GM18868 (cell line): Measurements from ENCODE around the gene TCP11L1.
"Not testable (repeated sequence)": the region's sequence is repeated elsewhere in the genome, so short reads cannot be mapped to it uniquely, and the experiment has no call there.

Experiments used
- ATAC-seq: cut with Tn5 transposase; IDR thresholded peaks from one replicate; pipeline ENCODE4 v1.9.1; 2021; ENCODE audit warnings: mild to moderate bottlenecking, moderate library complexity; ENCODE audit not compliant: unreplicated experiment

TCP11L1 gene

GRCh38 chr11:33065445-33066178 lies 26.2 kb downstream of the TCP11L1 start:
- no peak for ATAC-seq

GRCh38 chr11:33067294-33067693 lies 27.9 kb downstream of the TCP11L1 start:
- ATAC-seq = no peak

- ATAC-seq = no peak
These were observed 29.4 kb downstream of the TCP11L1 start for GRCh38 chr11:33068611-33069340.

- ATAC-seq = no peak
These were observed 33.1 kb downstream of the TCP11L1 start for GRCh38 chr11:33072465-33072864.

GRCh38 chr11:33083918-33084317 lies 44.5 kb downstream of the TCP11L1 start:
- no peak for ATAC-seq

- no peak for ATAC-seq
These were observed 46.6 kb downstream of the TCP11L1 start for GRCh38 chr11:33086017-33086416.

GRCh38 chr11:33089776-33090175 lies 50.4 kb downstream of the TCP11L1 start:
- no peak for ATAC-seq

GRCh38 chr11:33094157-33094556 lies 54.8 kb downstream of the TCP11L1 start:
- ATAC-seq = no peak

GRCh38 chr11:33103836-33104235 lies 64.5 kb downstream of the TCP11L1 start:
- ATAC-seq = no peak

- no peak for ATAC-seq
These were observed 70.0 kb downstream of the TCP11L1 start for GRCh38 chr11:33109294-33109895.

- no peak for ATAC-seq
These were observed 70.7 kb downstream of the TCP11L1 start for GRCh38 chr11:33110083-33110482.

GRCh38 chr11:33116535-33116934 lies 77.2 kb downstream of the TCP11L1 start:
- ATAC-seq = no peak

- not testable (repeated sequence) for ATAC-seq
These were observed 83.3 kb downstream of the TCP11L1 start for GRCh38 chr11:33122696-33123095.
